ENCODE data around the gene MCEE. TPM values are rescaled to one million over a fixed set of nuclear protein-coding genes. Genes with fewer than 3 reads are reported as not detected.

Gene MCEE
- total RNA-seq, 1 donor from 2014 or later: 19.5 TPM

DNA sequence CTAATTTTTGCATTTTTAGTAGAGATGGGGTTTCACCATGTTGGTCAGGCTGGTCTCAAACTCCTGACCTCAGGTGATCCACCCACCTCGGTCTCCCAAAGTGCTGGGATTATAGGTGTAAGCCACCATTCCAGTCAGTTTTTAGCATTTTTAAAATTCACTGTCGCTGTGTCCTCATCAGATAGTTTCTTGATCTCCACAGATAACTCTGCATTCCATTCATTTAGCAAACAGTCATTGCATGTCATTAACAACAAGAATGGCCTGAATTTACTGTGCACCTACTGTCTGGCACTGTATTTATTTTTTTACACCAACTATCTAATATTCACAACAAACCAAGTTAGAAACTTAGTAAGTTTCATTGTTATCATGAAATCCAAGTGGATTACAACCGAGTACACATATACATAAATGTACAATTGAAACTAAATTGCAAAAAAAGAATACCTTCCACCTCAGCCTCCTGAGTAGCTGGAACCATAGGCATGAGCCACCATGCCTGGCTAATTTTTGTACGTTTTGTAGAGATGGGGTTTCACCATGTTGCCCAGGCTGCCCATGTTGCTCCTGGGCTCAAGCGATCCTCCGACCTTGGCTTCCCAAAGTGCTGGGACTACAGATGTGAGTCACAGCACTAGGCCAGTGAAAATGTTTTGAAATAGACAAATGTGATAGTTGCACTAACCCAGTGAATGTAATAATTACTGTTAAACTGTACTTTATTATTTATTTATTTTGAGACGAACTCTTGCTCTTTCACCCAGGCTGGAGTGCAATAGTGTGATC, 4.3 kb downstream of the MCEE start:
- Histone ChIP-seq H3K27me3 (no peaks in the 10 kb centered on the region), H3K36me3 (peaks cover 8% of the 10 kb centered on the region), H3K27ac (no peak overlapping the region), H3K4me1 (peaks cover 3% of the 10 kb centered on the region), H3K9me3 (no peaks in the 10 kb centered on the region), H3K4me3 (no peak overlapping the region)
- intact Hi-C loops (cut with DNase I): no loop called here
- TF ChIP-seq, protein P1, sequence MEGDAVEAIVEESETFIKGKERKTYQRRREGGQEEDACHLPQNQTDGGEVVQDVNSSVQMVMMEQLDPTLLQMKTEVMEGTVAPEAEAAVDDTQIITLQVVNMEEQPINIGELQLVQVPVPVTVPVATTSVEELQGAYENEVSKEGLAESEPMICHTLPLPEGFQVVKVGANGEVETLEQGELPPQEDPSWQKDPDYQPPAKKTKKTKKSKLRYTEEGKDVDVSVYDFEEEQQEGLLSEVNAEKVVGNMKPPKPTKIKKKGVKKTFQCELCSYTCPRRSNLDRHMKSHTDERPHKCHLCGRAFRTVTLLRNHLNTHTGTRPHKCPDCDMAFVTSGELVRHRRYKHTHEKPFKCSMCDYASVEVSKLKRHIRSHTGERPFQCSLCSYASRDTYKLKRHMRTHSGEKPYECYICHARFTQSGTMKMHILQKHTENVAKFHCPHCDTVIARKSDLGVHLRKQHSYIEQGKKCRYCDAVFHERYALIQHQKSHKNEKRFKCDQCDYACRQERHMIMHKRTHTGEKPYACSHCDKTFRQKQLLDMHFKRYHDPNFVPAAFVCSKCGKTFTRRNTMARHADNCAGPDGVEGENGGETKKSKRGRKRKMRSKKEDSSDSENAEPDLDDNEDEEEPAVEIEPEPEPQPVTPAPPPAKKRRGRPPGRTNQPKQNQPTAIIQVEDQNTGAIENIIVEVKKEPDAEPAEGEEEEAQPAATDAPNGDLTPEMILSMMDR (IDR thresholded peaks at IDR 0.05): no peak
- no peak for ATAC-seq
- no peak for DNase-seq

DNA sequence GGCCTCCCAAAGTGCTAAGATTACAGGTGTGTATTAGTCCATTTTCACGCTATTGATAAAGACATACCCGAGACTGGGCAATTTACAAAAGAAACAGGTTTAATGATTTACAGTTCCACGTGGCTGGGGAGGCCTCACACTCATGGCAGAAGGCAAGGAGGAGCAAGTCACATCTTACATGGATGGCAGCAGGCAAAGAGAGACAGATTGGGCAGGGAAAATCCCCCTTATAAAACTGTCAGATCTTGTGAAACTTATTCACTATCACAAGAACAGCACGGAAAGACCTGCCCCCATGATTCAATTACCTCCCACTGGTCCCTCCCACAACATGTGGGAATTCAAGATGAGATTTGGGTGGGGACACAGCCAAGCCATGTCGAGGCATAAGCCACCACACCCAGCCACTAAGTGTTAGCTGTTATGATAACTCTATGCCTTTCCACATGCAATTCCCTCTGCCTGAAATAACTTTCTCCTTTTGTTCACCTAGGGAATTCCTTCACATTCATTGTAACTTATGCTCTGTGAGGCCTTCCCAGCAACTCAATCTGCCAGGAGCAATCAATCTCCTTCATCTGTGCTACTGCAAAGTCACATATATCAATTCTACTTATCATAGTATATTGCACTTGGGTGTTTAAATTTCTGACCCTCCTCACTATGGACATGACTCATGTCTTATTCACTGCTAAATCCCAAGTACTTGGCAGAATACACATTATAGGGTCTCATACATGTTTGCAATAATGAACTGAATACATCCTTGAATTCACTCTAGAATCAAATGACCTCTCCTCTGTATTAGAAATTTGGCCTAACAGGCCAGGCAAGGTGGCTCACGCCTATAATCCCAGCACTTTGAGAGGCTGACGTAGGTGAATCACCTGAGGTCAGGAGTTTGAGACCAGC, 7.4 kb downstream of the MCEE start:
- H3K4me3 ChIP-seq: no peak overlapping the region
- ATAC-seq: no peak
- intact Hi-C loops (cut with DNase I): no loop called here
- DNase-seq: no peak
- TF ChIP-seq, protein P1 (IDR thresholded peaks at IDR 0.05): no peak
- H3K27me3 ChIP-seq: no peaks in the 10 kb centered on the region
- H3K9me3 ChIP-seq: no peaks in the 10 kb centered on the region
- H3K4me1 ChIP-seq: peaks cover under 1% of the 10 kb centered on the region
- H3K27ac ChIP-seq: no peak overlapping the region
- peaks cover 32% of the 10 kb centered on the region for H3K36me3 ChIP-seq

DNA sequence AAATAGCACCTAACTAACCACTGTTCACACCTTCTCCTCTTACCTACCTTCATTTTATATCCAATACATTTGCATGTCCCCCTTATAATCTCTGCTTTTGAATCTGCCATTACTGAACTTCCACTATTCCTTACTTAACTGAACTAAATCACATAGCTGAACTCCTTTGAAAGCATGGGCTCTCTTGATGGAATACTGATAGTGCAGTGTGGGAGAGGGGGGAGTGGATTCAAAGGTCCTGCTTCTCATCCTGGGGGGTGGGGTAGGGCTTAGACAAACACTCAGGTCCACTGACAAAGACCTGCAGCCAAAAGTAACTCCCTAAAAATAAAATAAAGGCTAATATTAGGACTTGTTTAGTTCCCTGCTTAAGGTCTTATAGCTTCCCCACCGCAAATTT, 8.6 kb downstream of the MCEE start:
- Histone ChIP-seq H3K27ac (no peak overlapping the region), H3K4me1 (no peaks in the 10 kb centered on the region), H3K9me3 (no peaks in the 10 kb centered on the region), H3K36me3 (peaks cover 42% of the 10 kb centered on the region), H3K4me3 (no peak overlapping the region), H3K27me3 (no peaks in the 10 kb centered on the region)
- DNase-seq: no peak
- TF ChIP-seq, protein P1 (IDR thresholded peaks at IDR 0.05): no peak
- ATAC-seq: no peak
- intact Hi-C loops (cut with DNase I): no loop called here

DNA sequence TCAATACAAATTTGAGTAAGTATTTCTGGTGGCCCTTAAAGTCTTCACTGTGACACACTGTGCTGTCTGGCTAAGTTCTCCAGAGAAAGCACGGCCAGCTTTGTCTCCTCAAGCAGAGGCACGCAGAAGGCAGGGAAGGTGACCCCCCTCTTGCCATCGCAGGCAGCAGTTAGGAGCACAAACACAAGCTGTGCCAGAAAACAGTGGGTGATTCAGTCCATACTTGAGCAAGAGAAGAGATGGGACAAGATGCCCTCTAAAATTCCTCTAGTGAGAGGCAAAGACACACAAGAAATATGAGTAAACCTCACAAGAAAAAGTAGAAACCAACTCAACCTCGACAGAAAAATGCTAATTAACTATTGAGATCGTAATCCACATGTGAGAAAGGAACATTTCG, 9.8 kb downstream of the MCEE start:
- no peaks in the 10 kb centered on the region for H3K9me3 ChIP-seq
- no peaks in the 10 kb centered on the region for H3K4me1 ChIP-seq
- DNase-seq (no peak), ATAC-seq (no peak)
- peaks cover 53% of the 10 kb centered on the region for H3K36me3 ChIP-seq
- no peaks in the 10 kb centered on the region for H3K27me3 ChIP-seq
- intact Hi-C loops (cut with DNase I): no loop called here
- no peak overlapping the region for H3K27ac ChIP-seq
- TF ChIP-seq, protein P1 (IDR thresholded peaks at IDR 0.05): no peak
- H3K4me3 ChIP-seq: no peak overlapping the region

DNA sequence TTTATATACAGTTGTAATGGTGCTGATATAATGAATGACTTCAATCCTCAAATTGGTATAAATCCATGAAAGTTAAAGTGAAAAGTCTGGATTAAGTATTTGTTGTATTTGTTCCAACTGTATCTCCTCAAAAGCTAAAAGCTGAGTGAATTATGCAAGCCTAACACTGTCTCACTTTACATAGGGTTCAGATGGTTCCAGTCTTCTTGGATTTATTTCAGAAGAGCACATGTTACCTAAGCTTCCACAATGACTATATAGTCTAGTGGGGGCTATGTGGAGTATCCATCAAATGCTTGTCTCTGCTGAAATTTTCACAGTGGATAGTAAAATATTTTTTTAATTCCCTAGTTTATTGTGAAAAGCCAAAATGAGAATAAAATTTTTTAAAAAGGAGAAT, 13.0 kb downstream of the MCEE start:
- Histone ChIP-seq H3K36me3 (peaks cover 57% of the 10 kb centered on the region), H3K9me3 (no peaks in the 10 kb centered on the region), H3K4me3 (no peak overlapping the region), H3K27me3 (no peaks in the 10 kb centered on the region), H3K27ac (no peak overlapping the region), H3K4me1 (no peaks in the 10 kb centered on the region)
- intact Hi-C loops (cut with DNase I): no loop called here
- DNase-seq (no peak), ATAC-seq (no peak)
- TF ChIP-seq, protein P1 (IDR thresholded peaks at IDR 0.05): no peak

Data from upper lobe of right lung (tissue), 1 donor.